T follicular helper cell (primary cell): ENCODE results near the gene DENND1A.

Experiments used
- DNase-seq: peaks from one replicate; pipeline ENCODE4 v3.0.0-alpha.2; 2020; ENCODE audit warnings: low read depth

Gene DENND1A

GRCh38 chr9:123370108-123370507 is 559.8 kb downstream of the DENND1A start:
- DNase-seq, result no peak

DNA sequence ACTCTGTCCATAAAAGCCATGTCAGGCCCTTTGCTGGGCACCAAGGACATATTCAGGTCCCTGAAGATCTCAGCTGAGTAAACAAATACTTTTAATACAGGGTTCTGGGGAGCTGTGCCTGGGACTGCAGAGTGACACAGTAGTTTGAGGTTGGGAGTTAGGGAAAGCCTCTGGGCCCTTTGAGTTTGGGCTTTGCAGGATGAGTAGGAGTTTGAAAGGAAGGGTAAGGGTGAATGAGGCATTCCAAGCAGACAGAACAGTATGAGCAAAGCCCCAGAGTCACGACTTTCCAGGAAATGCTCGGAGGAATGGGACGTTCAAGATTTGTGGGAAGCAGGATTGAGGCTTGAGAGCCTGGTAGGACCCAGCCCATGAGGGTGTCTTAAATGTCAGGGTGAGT is 560.6 kb downstream of the DENND1A start:
- no peak for DNase-seq

- DNase-seq, result no peak
These were observed 561.3 kb downstream of the DENND1A start for GRCh38 chr9:123368536-123369153.

GRCh38 chr9:123368023-123368422 is 561.9 kb downstream of the DENND1A start:
- no peak for DNase-seq

GRCh38 chr9:123365881-123366528 is 563.9 kb downstream of the DENND1A start:
- DNase-seq, result no peak

DNA sequence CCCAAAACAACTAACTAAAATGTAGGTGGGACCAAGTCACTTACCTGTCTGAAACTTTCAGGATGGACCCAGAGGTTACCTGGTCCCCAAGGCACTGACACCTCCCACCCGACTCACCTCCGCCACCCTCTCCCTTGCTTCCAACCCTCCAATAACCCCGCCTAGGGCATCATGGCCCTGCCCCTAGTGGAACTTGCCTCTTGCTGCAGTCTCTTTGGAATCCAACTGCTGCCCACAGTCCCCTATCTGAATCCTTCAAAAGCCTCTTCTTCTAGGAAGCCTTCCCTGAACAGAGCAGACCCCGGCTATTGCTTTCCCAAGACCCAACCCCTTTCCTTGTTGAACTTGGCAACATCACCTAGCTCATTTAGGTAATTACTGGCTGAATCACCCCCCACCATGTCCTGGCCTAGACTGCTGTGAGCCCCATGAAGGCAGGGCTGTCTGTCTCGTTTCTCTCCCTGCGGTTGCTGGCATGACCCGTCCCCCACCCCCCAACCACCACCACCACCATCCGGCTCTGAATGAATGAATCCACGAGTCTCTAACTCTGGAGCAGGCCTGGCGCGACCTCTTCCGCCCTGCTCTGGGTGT is 564.5 kb downstream of the DENND1A start:
- no peak for DNase-seq

- no peak for DNase-seq
These were observed 565.6 kb downstream of the DENND1A start for GRCh38 chr9:123364241-123364824.

GRCh38 chr9:123362856-123363255 is 567.1 kb downstream of the DENND1A start:
- DNase-seq, result no peak

GRCh38 chr9:123361731-123362510 is 568.0 kb downstream of the DENND1A start:
- DNase-seq, result no peak

DNA sequence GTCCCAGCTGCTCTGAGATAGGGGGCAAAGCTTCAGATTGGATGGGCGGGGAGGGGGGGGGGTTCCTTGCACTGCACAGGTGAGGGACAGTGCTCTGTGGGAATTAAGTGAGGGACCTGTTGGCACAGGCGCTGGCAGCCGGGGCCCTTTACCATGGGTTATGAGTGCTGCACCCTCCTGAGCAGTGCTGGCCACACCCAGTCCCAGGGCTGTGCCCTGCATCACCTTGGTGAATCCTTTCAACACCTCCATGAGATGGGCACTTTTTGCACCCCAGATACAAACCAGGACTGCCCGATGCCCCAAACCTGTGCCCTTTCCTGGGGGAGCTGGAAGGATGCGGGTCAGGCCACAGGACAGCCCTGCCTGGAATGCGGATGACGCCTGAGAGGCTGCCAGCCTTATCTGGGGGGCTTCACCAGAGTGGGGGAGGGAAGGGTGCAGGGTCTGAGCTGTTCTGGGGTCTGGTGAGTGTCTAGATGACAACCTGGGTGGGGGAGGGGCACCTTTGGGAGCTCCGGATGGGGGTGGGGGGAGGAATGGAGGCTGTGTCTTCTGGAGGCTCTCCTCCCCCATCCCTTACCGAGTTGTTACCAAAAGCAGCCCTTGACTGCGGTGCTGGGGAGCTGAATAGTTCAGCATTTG is 568.7 kb downstream of the DENND1A start:
- no peak for DNase-seq

DNA sequence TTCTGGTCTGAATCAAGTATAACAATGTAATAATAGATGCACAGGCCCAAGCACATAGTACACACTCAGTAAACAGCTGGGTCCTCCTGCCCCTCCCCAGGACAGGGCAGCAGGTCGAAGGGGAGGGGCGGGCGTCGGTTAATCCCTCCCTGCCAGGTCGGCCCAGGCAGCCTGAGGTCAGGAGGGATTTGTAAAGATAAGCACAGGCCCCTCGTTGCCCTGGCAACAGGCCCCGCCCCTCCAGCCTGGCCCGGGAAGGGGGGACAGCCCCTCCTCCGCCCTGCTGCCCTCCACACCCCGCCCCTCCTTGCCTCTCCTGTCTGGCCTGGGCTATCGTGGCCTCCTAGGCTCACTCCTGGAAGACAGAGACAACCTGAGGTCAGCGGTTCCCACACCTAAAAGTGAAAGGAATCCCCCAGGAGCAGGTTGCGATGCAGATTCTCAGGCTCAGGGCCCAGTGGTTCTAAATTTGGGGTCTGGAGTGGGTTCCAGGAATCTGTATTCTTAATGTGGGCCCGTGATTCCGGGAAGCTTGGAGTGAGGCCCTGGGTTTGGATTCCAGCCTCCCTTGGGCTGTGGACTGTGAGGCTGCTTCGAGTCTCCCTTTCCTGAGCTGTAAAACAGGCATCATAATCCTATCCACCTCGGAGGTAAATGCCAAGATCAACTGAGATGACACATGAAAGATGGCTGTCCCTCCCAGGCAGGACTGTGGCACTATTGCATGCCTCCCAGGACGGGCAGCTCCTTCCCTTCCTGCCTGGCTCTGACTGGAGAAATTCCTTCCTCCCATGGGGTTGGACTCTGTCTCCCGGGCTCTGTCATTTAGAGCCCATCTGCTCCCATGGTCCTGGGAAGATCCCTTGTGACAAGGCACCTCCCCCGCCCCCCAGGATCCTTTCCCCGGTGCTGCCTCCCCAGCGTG is 569.5 kb downstream of the DENND1A start:
- no peak for DNase-seq

DNA sequence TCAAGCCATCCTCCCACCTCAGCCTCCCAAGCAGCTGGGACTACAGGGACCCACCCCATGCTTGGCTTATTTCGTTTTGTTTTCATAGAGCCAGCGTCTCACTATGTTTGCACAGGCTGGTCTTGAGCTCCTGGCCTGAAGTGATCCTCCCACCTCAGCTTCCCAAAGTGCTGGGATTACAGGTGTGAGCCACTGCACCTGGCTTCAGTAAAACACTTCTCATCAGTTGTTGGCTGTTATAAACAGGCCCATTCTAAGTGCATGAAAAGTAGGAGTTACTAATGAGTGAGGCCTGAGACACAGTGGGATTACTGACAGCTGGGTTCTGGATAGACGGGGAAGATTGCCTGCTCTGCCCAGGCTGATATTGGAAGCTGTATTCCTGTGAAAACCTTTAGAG is 570.4 kb downstream of the DENND1A start:
- no peak for DNase-seq

DNA sequence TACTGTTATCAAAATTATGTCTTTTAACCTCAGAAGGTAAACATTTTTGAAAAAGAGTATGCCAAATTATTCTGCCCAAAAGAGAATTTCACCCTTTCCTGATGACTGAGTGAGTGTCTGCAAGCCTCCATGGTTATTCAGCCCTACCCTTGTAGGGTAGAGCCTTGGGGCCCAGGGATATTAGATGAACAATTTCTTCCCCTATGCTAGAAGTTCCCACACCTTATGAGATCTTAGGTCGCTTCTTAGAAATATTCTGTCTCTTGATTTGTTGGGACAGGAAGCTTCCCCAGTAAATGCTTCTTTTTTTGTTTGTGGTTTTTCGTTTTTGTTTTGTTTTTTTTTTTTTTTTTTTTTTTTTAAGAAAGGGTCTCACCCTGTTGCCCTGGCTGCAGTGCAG is 570.8 kb downstream of the DENND1A start:
- DNase-seq, result no peak

- no peak for DNase-seq
These were observed 571.6 kb downstream of the DENND1A start for GRCh38 chr9:123358181-123358905.

- no peak for DNase-seq
These were observed 572.2 kb downstream of the DENND1A start for GRCh38 chr9:123357743-123358059.

DNA sequence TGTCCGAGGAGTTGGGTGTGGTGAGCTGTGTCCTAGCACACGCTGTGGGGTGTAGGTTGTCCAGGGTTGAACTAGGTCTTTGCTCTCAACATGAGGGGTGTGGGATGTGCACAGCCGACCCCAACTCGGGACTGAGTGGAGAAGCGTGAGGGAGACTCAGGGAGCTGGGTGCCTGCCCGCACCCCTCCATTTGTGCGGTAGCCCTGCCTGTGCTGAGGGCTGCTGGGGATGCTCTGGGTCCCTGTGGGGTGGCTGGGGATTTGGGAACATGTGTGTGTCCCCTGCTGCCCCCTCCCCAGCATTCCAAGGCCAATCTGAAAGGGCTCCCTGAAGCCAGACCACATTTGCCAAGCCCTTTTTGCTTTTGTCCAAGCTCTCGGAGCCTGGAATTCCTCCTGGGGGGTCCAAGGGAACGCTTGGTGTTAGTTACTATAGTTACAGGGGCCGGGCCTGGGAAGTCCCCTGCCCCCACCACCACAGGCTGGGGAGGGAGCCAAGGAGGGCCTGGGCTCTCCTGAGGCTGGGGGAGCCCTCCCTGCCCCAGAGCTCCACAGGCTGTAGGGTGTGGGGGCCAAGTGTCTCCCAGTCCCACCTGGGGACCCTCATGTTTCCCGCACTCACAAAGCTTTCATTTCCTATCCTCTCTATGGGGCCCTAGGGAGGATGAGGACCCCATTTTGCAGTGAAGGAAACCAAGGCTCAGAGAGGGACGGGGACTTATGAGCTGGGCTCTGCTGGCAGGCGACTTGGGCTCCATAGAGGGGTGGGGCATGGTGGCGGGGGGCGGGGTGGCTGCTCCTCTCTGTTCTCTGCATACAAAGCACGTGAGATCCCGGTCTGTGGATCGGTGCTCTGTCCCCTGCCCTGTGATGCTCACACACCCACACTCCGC is 572.8 kb downstream of the DENND1A start:
- DNase-seq, result no peak

- no peak for DNase-seq
These were observed 574.0 kb downstream of the DENND1A start, which contains the start of gene CRB2 for GRCh38 chr9:123355761-123356431. Gene CRB2, plus strand, starts transcription at chr9:123356197. Its CDS starts 64 bp downstream, at chr9:123356261.

DNA sequence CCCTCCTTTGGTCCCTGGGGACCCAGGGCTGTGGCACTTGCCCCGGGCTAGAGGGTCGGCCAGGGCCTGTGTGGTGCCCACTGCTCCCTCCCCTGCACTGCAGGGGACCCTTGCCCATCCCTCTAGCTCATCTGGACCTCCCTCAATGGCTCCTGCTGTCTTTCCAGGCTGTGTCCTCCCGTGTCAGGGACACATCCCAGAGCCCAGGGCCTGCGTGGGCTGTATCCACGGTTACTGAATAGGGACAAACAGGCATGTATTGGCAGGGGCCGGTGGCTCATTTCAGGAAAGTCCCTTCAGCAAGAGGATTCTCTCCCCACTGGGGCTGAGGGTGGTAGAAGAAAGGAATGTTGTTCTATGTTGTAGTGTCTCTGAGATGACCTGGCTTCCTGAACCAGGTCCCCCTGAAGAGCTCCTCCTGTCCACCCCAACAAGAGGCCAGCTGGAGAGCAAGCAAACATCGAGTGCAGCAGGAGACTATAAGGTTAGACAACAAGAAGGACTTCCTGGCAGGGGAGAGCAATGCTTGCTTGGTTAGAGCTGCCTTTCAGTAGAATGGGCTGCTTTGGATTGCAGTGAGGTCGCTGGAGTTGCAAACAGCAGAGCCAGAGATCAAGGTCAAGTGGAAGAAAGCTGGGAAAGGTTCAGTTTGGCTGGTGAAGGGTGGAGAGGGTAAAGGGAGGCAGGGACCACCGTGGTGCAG is 575.0 kb downstream of the DENND1A start:
- no peak for DNase-seq
